Retinal pigment epithelial cell (primary cell): ENCODE results near the gene TBC1D3B.
"Not testable (repeated sequence)": the region's sequence is repeated elsewhere in the genome, so short reads cannot be mapped to it uniquely, and the experiment has no call there.

ENCODE experiments used
- DNase-seq: peaks from one replicate; pipeline ENCODE4 v3.0.0-alpha.2; 2010; ENCODE audit warnings: low read depth
- H3K4me3 ChIP-seq: 2 replicates; pipeline ENCODE4 v1.5.1; 2011; ENCODE audit warnings: mild to moderate bottlenecking, low read length, control low read depth, moderate library complexity
- CTCF ChIP-seq: conservative IDR thresholded peaks from 2 replicates; pipeline ENCODE4 v1.5.1; 2011; ENCODE audit warnings: low read depth, low read length, control low read depth, inconsistent platforms

Gene TBC1D3B

GRCh38 chr17:36127911-36128310 lies 48.5 kb downstream of the TBC1D3B start:
- no peak for TF ChIP-seq CTCF
- DNase-seq = no peak
- H3K4me3 ChIP-seq = no peak overlapping the region

- no peak for DNase-seq
- no peak for TF ChIP-seq CTCF
- H3K4me3 ChIP-seq = no peak overlapping the region
Observed at GRCh38 chr17:36127199-36127893, 49.1 kb downstream of the TBC1D3B start.

GRCh38 chr17:36124879-36125824 lies 51.3 kb downstream of the TBC1D3B start:
- DNase-seq = no peak
- no peak overlapping the region for H3K4me3 ChIP-seq
- TF ChIP-seq CTCF = no peak

GRCh38 chr17:36123431-36123830 lies 53.0 kb downstream of the TBC1D3B start:
- TF ChIP-seq CTCF = no peak
- no peak overlapping the region for H3K4me3 ChIP-seq
- no peak for DNase-seq

- H3K4me3 ChIP-seq, DNase-seq: not testable (repeated sequence)
Observed at GRCh38 chr17:36121099-36121498, 55.3 kb downstream of the TBC1D3B start.

GRCh38 chr17:36120221-36120620 lies 56.2 kb downstream of the TBC1D3B start:
- no peak for DNase-seq
- no peak for TF ChIP-seq CTCF
- H3K4me3 ChIP-seq = no peak overlapping the region

GRCh38 chr17:36118477-36119353 lies 57.7 kb downstream of the TBC1D3B start:
- no peak for DNase-seq
- H3K4me3 ChIP-seq = no peak overlapping the region
- no peak for TF ChIP-seq CTCF
